Neural cell (in vitro differentiated cells): Measurements from ENCODE around the gene ARHGAP27. TPM values are rescaled to one million over a fixed set of nuclear protein-coding genes. Genes with fewer than 3 reads are reported as not detected.

Source experiments
- H2AFZ ChIP-seq: fragments of 200-600, 300-800 bp; sonication (generic), shearing (Covaris generic); 2 replicates; pipeline ENCODE4 v1.6.0; 2014; ENCODE audit warnings: low read depth, mild to moderate bottlenecking, antibody characterized with exemption, low read length, moderate library complexity
- H3F3A ChIP-seq: fragments of 200-600 bp; shearing (Covaris generic); 2 replicates; pipeline ENCODE4 v1.6.1; 2016; ENCODE audit warnings: mild to moderate bottlenecking, moderate library complexity, mixed read lengths, antibody characterized with exemption, low read length; ENCODE audit not compliant: insufficient read depth, poor library complexity, severe bottlenecking
- H3K27ac ChIP-seq: fragments of 200-600, 300-800 bp; sonication (generic), shearing (Covaris generic); 2 replicates; pipeline ENCODE4 v1.5.1; 2014; ENCODE audit warnings: mild to moderate bottlenecking, low read length, moderate library complexity
- H3K27me3 ChIP-seq: fragments of 300-800, 200-600 bp; sonication (generic), shearing (Covaris generic); 2 replicates; pipeline ENCODE4 v1.6.0; 2014; ENCODE audit warnings: mild to moderate bottlenecking, low read depth, low read length, moderate library complexity; ENCODE audit not compliant: insufficient read depth
- H3K36me3 ChIP-seq: fragments of 300-800, 200-600 bp; sonication (generic), shearing (Covaris generic); 2 replicates; pipeline ENCODE4 v1.5.1; 2014; ENCODE audit warnings: mild to moderate bottlenecking, antibody characterized with exemption, low read length, moderate library complexity; ENCODE audit not compliant: insufficient read depth
- H3K4me2 ChIP-seq: fragments of 300-800, 200-600 bp; sonication (generic), shearing (Covaris generic); 2 replicates; pipeline ENCODE4 v1.6.0; 2014; ENCODE audit warnings: mild to moderate bottlenecking, low read length
- H3K4me3 ChIP-seq: fragments of 300-800, 200-600 bp; sonication (generic), shearing (Covaris generic); 2 replicates; pipeline ENCODE4 v1.5.1; 2014; ENCODE audit warnings: mild to moderate bottlenecking, low read length, moderate library complexity
- H3K79me2 ChIP-seq: fragments of 200-600 bp; shearing (Covaris generic); replicated peaks from 2 replicates; pipeline ENCODE4 v1.6.0; 2014; ENCODE audit warnings: mild to moderate bottlenecking, low read length, moderate library complexity; ENCODE audit not compliant: insufficient read depth
- H3K9ac ChIP-seq: fragments of 300-800, 200-600 bp; sonication (generic), shearing (Covaris generic); 2 replicates; pipeline ENCODE4 v1.6.1; 2016; ENCODE audit warnings: mild to moderate bottlenecking, low read length, mixed read lengths
- H3K9me2 ChIP-seq: fragments of 200-600 bp; shearing (Covaris generic); 2 replicates; pipeline ENCODE4 v1.6.1; 2016; ENCODE audit warnings: mild to moderate bottlenecking, low read length, mixed read lengths; ENCODE audit not compliant: insufficient read depth
- H3K9me3 ChIP-seq: fragments of 200-600, 300-800 bp; sonication (generic), shearing (Covaris generic); 2 replicates; pipeline ENCODE4 v1.6.1; 2016; ENCODE audit warnings: mild to moderate bottlenecking, mixed run types, low read length, moderate library complexity, mixed read lengths
- H4K20me1 ChIP-seq: fragments of 200-600 bp; shearing (Covaris generic); 2 replicates; pipeline ENCODE4 v1.6.1; 2016; ENCODE audit warnings: mild to moderate bottlenecking, mixed run types; ENCODE audit not compliant: insufficient read depth
- CTCF ChIP-seq: fragments of 450-650 bp; IDR thresholded peaks from 2 replicates; pipeline ENCODE4 v1.5.1; 2014; ENCODE audit warnings: antibody characterized with exemption, mild to moderate bottlenecking, moderate library complexity; ENCODE audit not compliant: poor library complexity, severe bottlenecking
- EP300 ChIP-seq: fragments of 450-650 bp; conservative IDR thresholded peaks from 2 replicates; pipeline ENCODE4 v1.6.1; 2014; ENCODE audit warnings: antibody characterized with exemption, mild to moderate bottlenecking, moderate library complexity; ENCODE audit not compliant: poor library complexity, severe bottlenecking
- EZH2 ChIP-seq: fragments of 200-600, 300-800 bp; shearing (Covaris generic), sonication (generic); IDR thresholded peaks from 2 replicates; pipeline ENCODE4 v1.6.1; 2014; ENCODE audit warnings: antibody characterized with exemption, low read length, borderline replicate concordance, mild to moderate bottlenecking; ENCODE audit not compliant: insufficient read depth, poor library complexity, severe bottlenecking
- MXI1 ChIP-seq: fragments of 450-650 bp; conservative IDR thresholded peaks from 2 replicates; pipeline ENCODE4 v1.6.1; 2014; ENCODE audit warnings: antibody characterized with exemption, mild to moderate bottlenecking; ENCODE audit not compliant: poor library complexity, severe bottlenecking
- POLR2AphosphoS5 ChIP-seq: IDR thresholded peaks from 2 replicates; pipeline ENCODE4 v1.6.1; 2012
- RAD21 ChIP-seq: fragments of 450-650 bp; conservative IDR thresholded peaks from 2 replicates; pipeline ENCODE4 v1.6.1; 2014; ENCODE audit warnings: antibody characterized with exemption, mild to moderate bottlenecking, moderate library complexity
- SMC3 ChIP-seq: fragments of 450-650 bp; conservative IDR thresholded peaks from 2 replicates; pipeline ENCODE4 v1.6.1; 2014; ENCODE audit warnings: antibody characterized with exemption, mild to moderate bottlenecking, moderate library complexity; ENCODE audit not compliant: poor library complexity
- TAF1 ChIP-seq: IDR thresholded peaks from 2 replicates; pipeline ENCODE4 v1.6.1; 2012; ENCODE audit warnings: low read depth
- polyA plus RNA-seq: library from polyadenylated mRNA; depleted of rRNA; stranded (reverse); fragments of >200 nt; gene quantifications from 2 replicates; pipeline ENCODE4 v1.2.3, GENCODE V29; 2014
- TF ChIP-seq, protein P1 (sequence below): IDR thresholded peaks from 2 replicates; pipeline ENCODE4 v1.6.1; 2012; ENCODE audit warnings: borderline replicate concordance

Gene ARHGAP27
- polyA plus RNA-seq, 1 donor from 2014 or later = 7.4 TPM

GRCh38 chr17:45393411-45393810 is 39.3 kb downstream of the ARHGAP27 start:
- Histone ChIP-seq H3K79me2 (no peaks in the 10 kb centered on the region), H3F3A (no peaks in the 10 kb centered on the region), H3K27me3 (no peaks in the 10 kb centered on the region), H3K4me2 (no peak overlapping the region), H3K9ac (no peak overlapping the region), H3K4me3 (no peak overlapping the region), H3K9me3 (no peaks in the 10 kb centered on the region), H2AFZ (no peak overlapping the region), H3K36me3 (no peaks in the 10 kb centered on the region), H3K9me2 (no peaks in the 10 kb centered on the region), H3K27ac (no peak overlapping the region), H4K20me1 (no peaks in the 10 kb centered on the region)
- TF ChIP-seq EZH2 (no peak), SMC3 (no peak), RAD21 (no peak), CTCF (no peak), MXI1 (no peak), TAF1 (no peak), EP300 (no peak), POLR2AphosphoS5 (no peak)
- TF ChIP-seq, protein P1, sequence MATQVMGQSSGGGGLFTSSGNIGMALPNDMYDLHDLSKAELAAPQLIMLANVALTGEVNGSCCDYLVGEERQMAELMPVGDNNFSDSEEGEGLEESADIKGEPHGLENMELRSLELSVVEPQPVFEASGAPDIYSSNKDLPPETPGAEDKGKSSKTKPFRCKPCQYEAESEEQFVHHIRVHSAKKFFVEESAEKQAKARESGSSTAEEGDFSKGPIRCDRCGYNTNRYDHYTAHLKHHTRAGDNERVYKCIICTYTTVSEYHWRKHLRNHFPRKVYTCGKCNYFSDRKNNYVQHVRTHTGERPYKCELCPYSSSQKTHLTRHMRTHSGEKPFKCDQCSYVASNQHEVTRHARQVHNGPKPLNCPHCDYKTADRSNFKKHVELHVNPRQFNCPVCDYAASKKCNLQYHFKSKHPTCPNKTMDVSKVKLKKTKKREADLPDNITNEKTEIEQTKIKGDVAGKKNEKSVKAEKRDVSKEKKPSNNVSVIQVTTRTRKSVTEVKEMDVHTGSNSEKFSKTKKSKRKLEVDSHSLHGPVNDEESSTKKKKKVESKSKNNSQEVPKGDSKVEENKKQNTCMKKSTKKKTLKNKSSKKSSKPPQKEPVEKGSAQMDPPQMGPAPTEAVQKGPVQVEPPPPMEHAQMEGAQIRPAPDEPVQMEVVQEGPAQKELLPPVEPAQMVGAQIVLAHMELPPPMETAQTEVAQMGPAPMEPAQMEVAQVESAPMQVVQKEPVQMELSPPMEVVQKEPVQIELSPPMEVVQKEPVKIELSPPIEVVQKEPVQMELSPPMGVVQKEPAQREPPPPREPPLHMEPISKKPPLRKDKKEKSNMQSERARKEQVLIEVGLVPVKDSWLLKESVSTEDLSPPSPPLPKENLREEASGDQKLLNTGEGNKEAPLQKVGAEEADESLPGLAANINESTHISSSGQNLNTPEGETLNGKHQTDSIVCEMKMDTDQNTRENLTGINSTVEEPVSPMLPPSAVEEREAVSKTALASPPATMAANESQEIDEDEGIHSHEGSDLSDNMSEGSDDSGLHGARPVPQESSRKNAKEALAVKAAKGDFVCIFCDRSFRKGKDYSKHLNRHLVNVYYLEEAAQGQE = no peak

DNA sequence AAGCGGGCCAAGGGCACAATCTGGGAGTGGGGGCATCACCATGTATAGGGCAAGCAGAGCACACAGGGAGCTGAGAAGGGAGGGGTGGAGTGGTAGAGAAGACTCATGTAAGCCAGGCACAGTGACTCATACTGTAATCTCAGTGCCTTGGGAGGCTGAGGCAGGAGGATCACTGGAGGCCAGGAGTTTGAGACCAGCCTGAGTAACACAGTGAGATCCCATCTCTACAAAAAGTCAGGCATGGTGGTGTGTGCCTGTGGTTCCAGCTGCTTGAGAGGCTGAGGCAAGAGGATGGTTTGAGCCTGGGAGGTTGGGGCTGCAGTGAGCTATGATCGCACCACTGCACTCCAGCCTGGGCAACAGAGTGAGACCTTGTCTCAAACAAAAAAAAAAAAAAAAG is 40.8 kb downstream of the ARHGAP27 start:
- H3K79me2 ChIP-seq = no peaks in the 10 kb centered on the region
- H3K4me3 ChIP-seq = no peak overlapping the region
- no peaks in the 10 kb centered on the region for H3F3A ChIP-seq
- H4K20me1 ChIP-seq = no peaks in the 10 kb centered on the region
- no peak overlapping the region for H3K9ac ChIP-seq
- no peak overlapping the region for H2AFZ ChIP-seq
- H3K9me3 ChIP-seq = no peaks in the 10 kb centered on the region
- H3K9me2 ChIP-seq = no peaks in the 10 kb centered on the region
- no peak for TF ChIP-seq EP300
- no peak for TF ChIP-seq MXI1
- H3K27ac ChIP-seq = no peak overlapping the region
- no peak overlapping the region for H3K4me2 ChIP-seq
- no peaks in the 10 kb centered on the region for H3K36me3 ChIP-seq
- no peaks in the 10 kb centered on the region for H3K27me3 ChIP-seq

DNA sequence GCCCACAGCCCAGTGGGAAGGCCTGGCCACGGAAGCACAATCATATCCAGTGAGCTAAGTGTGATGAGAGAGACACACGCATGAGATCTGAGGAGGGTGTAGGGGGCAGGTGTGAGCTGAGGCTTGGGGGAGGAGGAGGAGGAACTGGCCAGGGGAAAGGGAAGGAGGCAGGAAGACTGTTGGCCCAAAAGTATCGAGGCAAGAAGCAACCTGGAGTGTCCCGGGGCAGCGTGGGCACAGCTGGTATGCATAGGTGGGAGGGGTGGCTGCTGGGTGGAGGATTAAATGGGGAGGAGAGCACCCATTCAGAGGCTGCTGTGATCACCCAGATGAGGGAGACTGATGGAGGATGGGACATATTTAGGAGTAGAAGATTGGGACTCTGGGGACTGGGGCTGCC is 41.4 kb downstream of the ARHGAP27 start:
- no peak overlapping the region for H3K27ac ChIP-seq
- no peak overlapping the region for H3K4me3 ChIP-seq
- H3K79me2 ChIP-seq = no peaks in the 10 kb centered on the region
- no peaks in the 10 kb centered on the region for H3K9me2 ChIP-seq
- no peaks in the 10 kb centered on the region for H3F3A ChIP-seq
- H3K36me3 ChIP-seq = no peaks in the 10 kb centered on the region
- no peak overlapping the region for H3K9ac ChIP-seq
- H2AFZ ChIP-seq = no peak overlapping the region
- TF ChIP-seq MXI1 (no peak), TAF1 (no peak), SMC3 (no peak), EZH2 (no peak)
- no peaks in the 10 kb centered on the region for H3K9me3 ChIP-seq
- no peaks in the 10 kb centered on the region for H3K27me3 ChIP-seq
- no peaks in the 10 kb centered on the region for H4K20me1 ChIP-seq
- H3K4me2 ChIP-seq = no peak overlapping the region
